Stimulated activated CD4-positive, alpha-beta T cell treated with anti-CD3 and anti-CD28 coated beads, Interleukin-12 subunit alpha, Interleukin-12 subunit beta, amount 100 ng/mL, for 48 hours (primary cell): ENCODE data around the gene TMCC2.
A peak's percentile ranks its signal among the peaks of the same experiment; 100 is the strongest.
"Not testable (repeated sequence)": the region's sequence is repeated elsewhere in the genome, so short reads cannot be mapped to it uniquely, and the experiment has no call there.

Experiments used
- DNase-seq, 3 donors: peaks; one replicate each; pipeline ENCODE4 v3.0.0-alpha.2; 2020; ENCODE audit warnings: low read depth in 2 of 3, low spot score in 1 of 3

The TMCC2 gene

DNA sequence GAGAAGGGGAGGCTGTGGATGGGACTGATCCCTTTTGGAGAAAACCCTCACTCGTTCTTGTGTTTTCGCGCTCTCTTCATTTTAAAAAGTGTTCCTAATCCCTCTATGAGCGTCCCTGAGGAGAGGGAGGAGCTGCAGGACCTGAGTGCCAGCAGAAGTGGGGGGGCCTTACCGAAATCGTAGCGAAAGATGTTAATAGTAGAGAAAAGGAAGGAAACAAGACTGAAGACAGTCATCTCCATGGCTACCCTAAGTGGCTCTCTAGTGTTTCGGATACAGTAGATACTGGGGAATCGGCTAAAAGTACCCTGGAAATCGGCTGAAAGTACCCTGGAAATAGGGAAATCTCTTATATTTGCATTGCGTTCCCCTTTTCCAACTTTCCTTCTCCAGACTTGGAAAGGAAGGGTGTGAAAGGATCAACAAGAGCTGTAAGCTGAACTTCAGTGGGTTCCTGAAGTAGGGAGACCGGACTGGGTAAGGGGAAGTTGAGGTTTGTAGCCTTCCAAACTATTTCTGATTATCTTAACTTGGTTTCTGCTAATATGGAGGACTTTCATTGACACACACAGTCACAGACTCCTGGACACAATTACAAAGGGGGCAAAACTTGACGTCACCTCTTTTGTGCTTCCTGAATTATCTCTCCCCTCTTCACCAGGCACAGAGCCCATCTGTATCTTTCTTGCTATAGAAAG, 15.8 kb upstream of the TMCC2 start:
- DNase-seq, result no peak

DNA sequence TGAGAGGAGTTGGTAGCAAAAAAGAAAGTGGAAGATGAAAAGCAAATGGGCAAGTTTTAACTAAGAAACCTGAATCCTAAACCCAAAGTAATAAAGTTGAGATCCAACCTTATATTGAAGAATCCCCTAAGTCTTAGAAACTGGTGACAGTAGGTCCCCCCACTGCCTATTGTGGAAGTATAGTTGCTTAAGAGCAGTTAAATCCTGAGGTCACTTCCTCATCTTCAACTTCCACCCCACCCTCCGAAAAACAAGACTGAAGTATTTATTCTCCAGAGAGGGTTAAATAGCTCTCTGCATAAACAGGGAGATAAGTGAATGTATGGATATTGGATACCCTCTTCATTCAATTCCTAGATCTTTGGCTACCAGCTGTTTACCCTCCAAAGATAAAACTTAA, 13.0 kb upstream of the TMCC2 start:
- DNase-seq, result no peak

DNA sequence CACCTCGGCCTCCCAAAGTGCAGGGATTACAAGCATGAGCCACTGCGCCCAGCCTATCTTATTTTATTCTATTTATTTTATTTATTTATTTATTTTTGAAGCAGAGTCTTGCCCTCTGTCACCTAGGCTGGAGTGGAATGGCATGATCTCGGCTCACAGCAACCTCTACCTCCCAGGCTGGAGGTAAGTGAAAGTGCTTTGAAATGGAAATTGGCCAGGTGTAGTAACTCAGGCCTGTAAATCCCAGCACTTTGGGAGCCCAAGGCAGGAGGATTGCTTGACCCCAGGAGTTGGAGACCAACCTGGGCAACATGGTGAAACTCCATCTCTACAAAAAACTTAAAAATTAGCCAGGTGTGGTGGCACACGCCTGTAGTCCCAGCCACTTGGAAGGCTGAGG, 11.2 kb upstream of the TMCC2 start:
- DNase-seq, result no peak

DNA sequence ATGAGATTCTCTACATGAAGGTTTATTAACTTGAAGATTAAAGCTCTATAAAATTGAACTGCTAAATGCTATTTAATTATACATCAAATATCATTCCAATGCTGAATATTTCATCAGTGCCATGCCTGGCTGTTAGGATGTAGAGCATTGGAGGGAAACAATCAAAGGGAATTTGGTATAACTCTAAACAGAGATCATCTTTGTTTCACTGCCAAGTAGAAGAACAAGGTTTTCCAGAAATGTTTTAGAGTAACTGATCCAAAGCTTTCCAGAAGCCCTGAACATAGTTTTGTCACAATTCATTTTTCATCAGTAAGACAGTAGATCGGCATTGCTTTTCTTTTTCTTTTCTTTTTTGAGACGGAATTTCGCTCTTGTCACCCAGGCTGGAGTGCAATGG, 10.3 kb upstream of the TMCC2 start:
- no peak for DNase-seq

DNA sequence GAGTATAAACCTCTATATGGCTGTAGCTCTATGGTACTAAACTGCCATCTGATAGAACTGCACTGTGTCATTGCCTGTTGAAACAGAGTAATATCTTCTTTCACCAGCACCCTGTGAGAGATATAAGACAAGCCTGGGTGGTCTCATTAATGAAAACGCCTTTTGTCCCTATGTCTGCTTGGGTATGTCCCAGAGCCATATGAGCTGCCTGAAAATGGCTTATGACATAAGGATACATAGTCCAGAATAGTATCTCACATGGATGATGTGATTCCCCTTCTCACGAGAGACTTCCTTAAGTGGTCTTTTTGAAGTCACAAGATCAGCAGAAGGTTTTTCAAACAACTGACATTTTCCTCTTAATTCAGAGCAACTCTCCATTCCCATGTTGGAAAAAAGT, 7.3 kb upstream of the TMCC2 start:
- DNase-seq, result no peak

DNA sequence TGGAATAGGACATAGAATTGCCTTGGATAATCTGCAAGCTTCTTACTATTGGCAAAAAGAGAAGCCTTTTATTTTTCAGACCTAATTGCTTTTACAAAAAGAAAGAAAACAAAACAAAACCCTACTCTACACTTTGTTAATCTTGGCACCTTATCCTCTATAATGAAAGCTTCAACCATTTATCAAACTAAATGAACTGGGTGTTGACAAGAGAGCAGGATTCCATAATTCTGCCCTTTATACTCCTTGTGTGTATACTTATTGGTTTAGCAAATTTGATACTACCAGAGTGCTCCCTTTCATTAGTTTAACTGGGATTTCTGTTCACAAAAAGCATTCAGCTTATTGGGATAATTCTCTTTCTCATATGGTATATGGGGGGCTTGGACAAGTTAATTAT, 3.0 kb upstream of the TMCC2 start:
- DNase-seq, result no peak

DNA sequence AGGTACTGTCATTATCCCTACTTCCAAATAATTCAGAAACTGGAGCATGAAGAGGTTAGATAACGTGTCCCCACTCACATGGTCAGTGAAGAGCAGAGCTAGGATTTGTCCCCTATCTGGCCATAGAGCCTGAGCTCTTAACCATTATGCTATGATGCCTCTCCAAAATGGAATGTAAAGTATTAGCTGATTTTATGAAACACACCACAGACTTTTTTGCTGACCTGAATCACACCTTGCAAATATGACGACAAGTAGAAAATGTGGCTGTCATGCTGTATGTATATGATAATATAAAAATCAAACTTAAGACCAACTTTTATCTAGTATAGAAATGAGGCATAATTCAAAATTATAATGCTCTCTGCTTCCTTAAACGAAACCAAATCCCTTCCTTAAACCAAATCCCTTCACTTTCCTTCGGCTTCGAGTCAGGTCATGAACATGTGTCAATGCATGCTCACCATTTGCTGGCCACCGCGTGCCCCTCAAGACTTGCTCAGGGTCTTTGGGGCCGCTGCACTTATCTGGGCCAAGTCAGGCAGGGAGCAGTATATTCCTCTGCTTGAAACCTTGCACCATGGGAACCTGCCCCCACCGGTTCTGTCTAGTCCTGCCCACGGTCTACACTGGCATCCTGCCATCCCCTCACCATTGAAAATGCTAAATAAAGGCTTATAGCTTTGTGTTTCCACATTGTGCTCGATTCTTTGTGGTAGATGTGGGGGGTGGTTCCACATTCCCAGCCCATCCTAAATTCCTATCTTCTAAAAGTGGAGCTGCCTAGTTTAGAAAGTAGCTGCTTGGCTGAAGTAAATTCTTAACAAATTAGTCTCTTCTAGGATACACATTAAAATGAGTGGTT, 1.6 kb upstream of the TMCC2 start:
- DNase-seq, result no peak

DNA sequence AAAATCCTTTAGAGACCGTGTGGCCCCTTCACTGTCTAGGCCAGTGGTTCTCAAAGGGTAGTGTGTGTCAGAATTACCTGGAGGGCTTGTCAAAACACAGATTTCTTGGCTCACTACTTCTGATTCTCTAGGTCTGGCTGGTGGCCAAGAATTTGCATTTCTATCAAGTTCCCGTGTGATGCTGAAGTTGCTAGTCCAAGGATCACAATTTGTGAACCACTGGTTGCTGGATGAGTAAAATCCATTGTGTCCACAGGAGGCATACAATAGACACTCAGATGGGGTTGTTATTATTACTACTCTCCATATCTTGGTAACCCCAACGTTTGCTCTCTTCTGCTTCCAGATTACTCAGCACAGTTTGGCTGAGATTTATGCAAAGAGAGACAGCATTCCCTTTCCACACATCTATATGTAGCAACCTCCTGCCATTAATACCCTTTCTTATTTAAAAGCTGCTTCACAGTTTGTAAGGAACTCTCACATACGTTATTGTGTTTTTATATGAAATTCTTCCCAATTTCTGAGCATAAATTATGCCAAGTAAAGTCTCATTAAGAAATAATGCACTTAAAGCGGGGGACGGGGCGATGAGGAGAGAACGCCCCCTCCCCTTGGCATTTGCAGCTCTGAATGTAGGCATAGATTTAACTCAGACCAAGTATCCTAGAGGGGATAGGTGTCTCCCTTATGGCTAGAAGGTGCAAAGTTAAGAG, 720 bp upstream of the TMCC2 start:
- no peak for DNase-seq

DNA sequence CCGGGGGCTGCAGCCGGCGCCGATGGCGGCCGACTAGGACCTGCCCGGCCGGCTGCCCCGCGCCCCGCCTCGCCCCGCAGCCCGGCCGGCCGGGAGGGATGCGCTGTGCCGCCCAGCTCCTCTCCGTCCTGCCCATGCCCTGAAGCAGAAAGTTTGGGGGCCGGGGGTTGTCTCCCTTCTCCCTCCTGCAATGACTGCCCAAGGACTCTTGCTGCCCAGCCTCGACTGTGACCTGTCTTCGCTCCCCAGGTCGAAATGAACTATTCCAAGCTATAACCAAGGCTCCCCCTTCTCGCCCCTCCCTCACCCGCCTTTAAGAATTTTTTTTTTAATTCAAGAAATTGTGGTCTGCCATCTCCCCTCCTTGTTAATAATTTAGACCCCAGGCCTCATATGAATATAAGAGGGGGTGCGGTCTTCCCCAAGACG, 361 bp downstream of the TMCC2 start:
- DNase-seq, result no peak

DNA sequence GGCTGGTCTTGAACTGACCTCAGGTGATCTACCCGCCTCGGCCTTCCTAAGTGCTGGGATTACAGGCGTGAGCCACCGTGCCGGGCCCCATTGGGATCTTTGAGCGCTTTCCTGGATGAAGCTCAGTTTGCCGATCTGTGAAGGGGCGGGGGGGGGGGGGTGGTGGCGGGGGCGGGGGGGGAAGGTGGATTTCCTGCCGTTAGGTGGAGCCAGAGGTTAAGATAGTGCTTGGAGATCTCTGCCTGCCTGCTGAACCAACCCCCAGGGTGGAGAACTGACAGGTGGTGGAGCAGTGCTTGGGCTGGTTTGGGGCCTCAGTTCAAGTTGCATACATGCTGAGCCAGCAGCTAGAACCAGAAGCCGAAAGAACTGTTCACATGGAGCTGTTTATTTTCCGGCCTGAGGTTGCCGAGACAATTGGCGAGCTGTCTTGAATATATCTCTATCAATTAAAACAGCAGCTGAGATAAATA, 1.7 kb downstream of the TMCC2 start:
- DNase-seq, result peak; percentile 56 to 71 (median 65)

DNA sequence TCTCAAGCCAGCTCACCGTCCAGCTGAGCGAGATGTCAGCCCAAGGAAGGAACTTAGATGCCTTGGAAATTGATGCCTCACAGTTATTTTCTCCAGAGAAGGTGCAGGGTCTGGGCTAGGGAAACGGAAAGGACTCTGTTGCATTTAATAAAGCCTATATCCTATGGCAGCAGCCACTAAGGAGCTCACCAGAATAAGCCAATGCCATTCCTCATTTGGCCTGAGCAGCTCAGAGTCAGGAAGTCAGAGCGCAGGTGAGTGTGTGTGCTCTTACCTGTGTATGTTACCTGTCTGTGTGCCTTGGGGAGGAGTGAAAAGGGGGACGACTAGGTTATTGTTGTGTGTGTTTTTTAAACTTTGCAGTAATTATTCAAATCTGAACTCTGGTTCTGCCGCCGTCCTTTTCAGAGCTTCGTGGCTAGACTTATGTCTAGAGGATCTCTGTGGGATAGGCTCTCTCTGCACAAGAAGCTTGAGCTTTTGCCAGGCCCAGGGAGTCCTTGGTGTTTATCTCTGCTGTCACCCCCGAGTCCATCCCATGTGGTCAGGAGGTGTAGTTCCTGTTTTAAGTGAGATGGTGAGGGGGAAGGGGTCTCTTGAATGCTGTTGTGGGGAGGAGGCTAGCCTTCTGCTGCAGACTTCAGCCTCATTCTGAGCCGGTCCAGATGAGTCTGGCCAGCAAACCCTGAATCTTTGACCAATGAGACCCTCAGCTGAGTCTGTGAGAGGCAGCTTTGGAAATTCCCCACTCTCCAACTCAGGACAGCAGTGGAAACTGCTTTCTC, 2.4 kb downstream of the TMCC2 start:
- no peak for DNase-seq

DNA sequence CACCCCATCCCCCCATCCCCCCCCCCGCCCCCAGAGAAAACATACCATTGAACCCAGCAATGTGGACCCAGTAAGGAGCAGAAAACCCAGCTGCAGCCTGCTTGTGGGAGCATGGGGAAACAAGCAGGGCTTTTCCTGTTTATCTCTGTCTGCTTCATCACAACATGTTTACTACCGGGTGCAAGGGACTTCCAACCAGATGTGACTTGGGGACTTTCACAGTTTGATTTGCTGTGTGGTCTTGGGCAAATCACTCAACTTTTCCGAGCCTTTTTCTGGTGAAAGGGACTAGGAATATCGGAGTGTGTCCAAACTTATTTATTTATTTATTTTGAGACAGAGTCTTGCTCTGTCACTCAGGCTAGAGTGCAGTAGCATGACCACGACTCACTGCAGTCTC, 3.2 kb downstream of the TMCC2 start:
- DNase-seq, result no peak

DNA sequence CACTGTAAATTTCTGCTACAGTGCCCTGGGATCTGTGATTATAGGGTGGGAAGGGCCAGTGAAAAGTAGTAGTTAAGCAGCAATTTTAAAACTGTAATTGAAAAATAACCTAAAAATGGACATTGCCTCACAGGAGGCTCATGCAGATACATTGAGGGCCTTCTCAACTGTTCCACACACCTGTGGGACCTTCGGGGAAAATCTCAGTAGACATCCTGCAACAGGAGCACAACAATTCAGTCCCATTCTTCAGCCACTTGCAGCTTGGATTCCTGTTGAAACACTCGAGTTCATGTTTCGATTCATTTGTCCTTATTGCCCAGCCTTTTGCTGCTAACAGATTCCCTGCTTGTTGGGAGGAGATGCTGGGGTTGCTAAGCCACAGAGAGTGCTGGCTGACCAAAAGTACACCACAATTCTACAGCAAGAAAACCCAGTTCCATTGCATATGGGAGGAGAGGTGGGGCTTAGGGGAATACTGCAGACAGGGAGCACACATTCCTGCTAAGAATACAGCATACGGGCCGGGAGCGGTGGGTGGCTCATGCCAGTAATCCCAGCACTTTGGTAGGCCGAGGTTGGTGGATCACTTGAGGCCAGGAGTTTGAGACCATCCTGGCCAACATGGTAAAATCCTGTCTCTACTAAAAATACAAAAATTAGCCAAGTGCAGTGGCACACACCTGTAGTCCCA, 4.5 kb downstream of the TMCC2 start:
- DNase-seq, result no peak

DNA sequence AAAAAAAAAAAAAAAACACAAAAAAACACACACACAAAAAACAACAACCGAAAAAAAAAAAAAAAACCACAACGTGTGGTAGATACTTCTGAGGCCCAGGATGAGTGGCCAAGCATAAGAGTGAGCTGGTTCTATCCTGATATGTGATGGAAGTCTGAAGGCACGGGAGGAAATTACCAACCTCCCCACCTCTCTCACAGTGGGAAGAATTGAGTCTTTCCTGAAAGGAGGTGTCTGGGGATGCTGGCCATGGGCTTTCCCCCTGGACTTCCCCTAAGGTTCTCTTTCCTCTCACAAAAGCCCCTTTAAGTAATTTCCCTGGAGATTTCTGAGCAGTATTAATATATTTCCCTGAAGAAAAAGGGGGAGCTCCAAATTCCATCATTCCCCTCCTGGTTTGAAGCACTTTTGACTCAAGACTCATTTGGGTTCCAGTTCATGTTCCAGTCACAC, 5.2 kb downstream of the TMCC2 start:
- DNase-seq, result no peak

DNA sequence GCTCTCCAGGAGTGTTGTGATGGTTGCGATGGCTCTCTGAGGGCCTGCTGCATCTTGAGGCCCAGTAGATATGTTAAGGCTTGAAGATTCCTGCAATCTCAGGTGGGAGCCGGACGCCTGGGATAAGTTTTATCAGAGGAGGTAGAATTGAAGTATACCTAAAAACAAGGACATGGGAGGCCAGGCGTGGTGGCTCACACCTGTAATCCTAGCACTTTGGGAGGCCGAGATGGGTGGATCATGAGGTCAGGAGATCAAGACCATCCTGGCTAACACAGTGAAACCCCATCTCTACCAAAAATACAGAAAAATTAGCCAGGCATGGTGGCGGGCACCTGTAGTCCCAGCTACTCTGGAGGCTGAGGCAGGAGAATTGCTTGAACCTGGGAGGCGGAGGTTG, 6.2 kb downstream of the TMCC2 start:
- DNase-seq, result not testable (repeated sequence)

DNA sequence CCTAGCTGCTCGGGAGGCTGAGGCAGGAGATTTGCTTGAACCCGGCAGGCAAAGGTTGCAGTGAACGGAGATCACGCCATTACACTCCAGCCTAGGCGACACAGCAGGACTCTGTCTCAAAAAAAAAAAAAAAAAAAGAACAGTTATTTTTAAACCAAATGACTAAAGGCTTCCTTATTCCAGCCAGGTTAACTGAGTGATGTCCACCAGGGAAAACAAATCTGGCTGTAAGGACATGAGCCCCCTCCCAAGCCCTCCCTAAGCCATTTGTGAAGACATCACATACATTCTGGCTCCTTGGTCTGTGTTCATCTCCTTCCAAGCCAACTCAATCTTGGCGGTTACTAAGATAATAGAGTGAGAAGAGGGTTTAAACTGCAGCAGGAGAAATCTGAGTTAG, 8.2 kb downstream of the TMCC2 start:
- no peak for DNase-seq

DNA sequence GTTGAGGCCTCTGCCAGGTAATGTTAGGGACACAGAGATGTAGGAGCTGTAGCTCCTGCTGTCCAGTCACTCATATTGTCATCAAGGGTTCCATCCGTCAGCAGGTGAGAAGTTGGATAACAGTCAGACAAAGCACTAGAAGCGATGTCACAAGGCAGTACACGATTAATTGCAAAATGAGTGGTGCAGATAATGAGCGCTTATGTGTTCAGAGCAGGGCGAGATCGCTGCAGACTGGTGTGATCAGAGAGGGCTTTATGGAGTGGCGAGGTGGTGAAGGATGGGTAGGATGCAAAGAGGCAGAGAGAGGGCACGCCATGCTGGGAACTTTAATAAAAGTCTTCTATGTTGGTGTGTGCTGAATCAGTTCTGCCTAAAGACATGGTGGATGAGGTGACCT, 8.8 kb downstream of the TMCC2 start:
- DNase-seq, result no peak

DNA sequence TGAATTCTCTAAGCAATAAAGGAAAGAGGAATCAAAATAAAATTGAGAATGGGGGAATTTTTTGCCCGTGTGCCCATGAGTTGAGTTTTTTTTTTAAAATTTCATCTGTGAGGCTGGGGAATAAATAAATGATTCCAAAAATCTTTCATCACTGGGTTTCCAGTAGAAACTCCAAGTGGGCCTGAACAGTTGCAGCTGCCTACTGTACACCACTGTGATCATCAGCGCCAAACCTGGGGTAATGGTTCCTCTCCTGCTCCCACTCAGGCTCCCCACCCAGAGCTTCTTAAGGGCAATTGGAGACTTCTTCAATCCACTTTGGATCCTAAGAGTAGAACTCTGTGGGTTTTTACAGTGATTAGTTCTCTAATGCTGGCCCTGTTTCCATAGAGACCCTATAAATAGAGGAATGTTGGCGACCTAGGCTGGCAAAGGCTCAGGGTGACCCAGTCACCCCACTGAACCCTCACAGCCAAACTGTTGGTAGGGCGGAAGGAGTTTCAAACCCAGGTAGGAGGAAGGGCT, 9.3 kb downstream of the TMCC2 start:
- DNase-seq, result no peak

DNA sequence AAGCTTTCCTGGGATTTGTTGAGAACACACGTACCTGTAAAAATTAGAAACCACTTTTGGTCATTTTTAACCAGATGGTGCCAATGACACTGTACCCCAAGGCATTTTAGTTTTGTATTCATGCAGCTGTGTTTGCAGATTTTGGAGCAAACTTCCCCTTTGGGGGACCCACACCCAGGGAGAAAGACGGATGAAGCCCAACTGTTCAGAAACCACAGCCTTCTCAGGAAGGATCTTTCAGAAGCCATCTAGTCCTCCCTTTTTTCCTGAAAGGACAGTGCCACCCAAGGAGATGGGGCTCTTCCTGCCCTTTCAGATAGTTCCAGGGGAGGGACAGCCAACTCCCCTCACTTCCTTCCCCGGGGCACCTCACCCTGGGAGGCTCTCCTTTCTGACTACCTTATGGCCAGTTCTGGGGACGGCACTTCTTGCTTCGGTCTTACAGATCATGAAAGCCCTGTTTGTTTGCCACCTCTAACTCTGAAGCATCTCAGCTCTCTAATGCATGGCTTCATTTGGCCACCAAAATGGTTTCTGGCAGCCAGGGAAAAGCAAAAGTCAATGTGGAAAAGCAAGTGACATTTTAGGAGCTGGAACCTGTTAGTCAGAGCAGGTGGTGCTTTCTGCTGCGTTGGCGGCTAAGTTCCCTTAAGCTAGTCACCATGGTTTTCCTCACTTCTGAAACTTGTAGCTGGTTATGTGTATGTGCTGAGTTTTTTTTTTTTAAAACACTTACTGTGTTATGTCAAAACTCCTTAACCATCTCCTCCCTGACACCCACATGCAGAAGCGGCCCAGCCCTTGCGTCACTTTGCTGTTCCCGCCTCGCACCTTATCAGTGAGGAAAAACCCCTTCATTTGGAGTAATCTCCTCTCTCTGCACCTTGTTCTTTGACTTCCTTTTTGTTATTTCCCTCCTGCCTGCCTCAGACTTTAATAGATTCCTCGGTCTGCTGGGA, 10.1 kb downstream of the TMCC2 start:
- peak; percentile 56 to 66 (median 57) for DNase-seq
